Fibroblast of skin of scalp (primary cell): ENCODE data around the gene SLC5A8. TPM values are rescaled to one million over a fixed set of nuclear protein-coding genes. Genes with fewer than 3 reads are reported as not detected.

Source experiments
- DNase-seq: peaks from one replicate; pipeline ENCODE4 v3.0.0-alpha.2; 2013
- polyA plus RNA-seq, 2 experiments: library from polyadenylated mRNA; unstranded; fragments of 120-200 nt; gene quantifications; one replicate each; pipeline ENCODE4 v1.2.1, GENCODE V29; 2013; ENCODE audit not compliant: insufficient read length in 2 of 2

Gene SLC5A8
- not detected for polyA plus RNA-seq (2013, experiment 1 of 2; ENCODE audit: insufficient read length)
- 0.15 TPM for polyA plus RNA-seq (2013, experiment 2 of 2; ENCODE audit: insufficient read length)

GRCh38 chr12:101209319-101210302 is at the start of gene SLC5A8:
Gene SLC5A8, minus strand, starts transcription at chr12:101210238. Its CDS starts 390 bp downstream, at chr12:101209848.
- DNase-seq: no peak

GRCh38 chr12:101257357-101257756 is 47.3 kb upstream of the SLC5A8 start:
- no peak for DNase-seq

- DNase-seq: no peak
These were observed 46.2 kb upstream of the SLC5A8 start for GRCh38 chr12:101256266-101256665.

- no peak for DNase-seq
These were observed 33.6 kb upstream of the SLC5A8 start for GRCh38 chr12:101243616-101244015.

- no peak for DNase-seq
These were observed 33.0 kb upstream of the SLC5A8 start for GRCh38 chr12:101243074-101243473.

GRCh38 chr12:101238800-101239329 is 28.8 kb upstream of the SLC5A8 start:
- no peak for DNase-seq

- no peak for DNase-seq
These were observed 28.3 kb upstream of the SLC5A8 start for GRCh38 chr12:101238306-101238705.

GRCh38 chr12:101235686-101236085 is 25.6 kb upstream of the SLC5A8 start:
- no peak for DNase-seq

GRCh38 chr12:101231636-101232035 is 21.6 kb upstream of the SLC5A8 start:
- no peak for DNase-seq

GRCh38 chr12:101230547-101230946 is 20.5 kb upstream of the SLC5A8 start:
- peak; percentile 40 for DNase-seq

GRCh38 chr12:101229841-101230241 is 19.8 kb upstream of the SLC5A8 start:
- DNase-seq: no peak

- DNase-seq: no peak
These were observed 11.3 kb upstream of the SLC5A8 start for GRCh38 chr12:101221301-101221700.

GRCh38 chr12:101216810-101217209 is 6.8 kb upstream of the SLC5A8 start:
- no peak for DNase-seq

GRCh38 chr12:101207086-101207780 is 2.8 kb downstream of the SLC5A8 start:
- no peak for DNase-seq

GRCh38 chr12:101204602-101205304 is 5.3 kb downstream of the SLC5A8 start:
- DNase-seq: no peak

- no peak for DNase-seq
These were observed 9.2 kb downstream of the SLC5A8 start for GRCh38 chr12:101200824-101201223.

GRCh38 chr12:101200145-101200544 is 9.9 kb downstream of the SLC5A8 start:
- no peak for DNase-seq

- DNase-seq: no peak
These were observed 23.7 kb downstream of the SLC5A8 start for GRCh38 chr12:101186291-101186690.

- DNase-seq: no peak
These were observed 28.3 kb downstream of the SLC5A8 start for GRCh38 chr12:101181776-101182175.

- DNase-seq: no peak
These were observed 35.5 kb downstream of the SLC5A8 start for GRCh38 chr12:101174541-101174940.

- no peak for DNase-seq
These were observed 36.8 kb downstream of the SLC5A8 start for GRCh38 chr12:101173197-101173749.

GRCh38 chr12:101172316-101172715 is 37.7 kb downstream of the SLC5A8 start:
- DNase-seq: no peak
